H9 (cell line): Measurements from ENCODE around the gene TRIP10. TPM values are rescaled to one million over a fixed set of nuclear protein-coding genes. Genes with fewer than 3 reads are reported as not detected.

ENCODE experiments used
- DNase-seq: peaks from one replicate; pipeline ENCODE4 v3.0.0-alpha.2; 2017
- H2AFZ ChIP-seq: one replicate; pipeline ENCODE4 v1.6.1; 2013; ENCODE audit warnings: mild to moderate bottlenecking, low read length, control low read depth, moderate library complexity
- H2AK5ac ChIP-seq: 2 replicates; pipeline ENCODE4 v1.6.1; 2013; ENCODE audit warnings: low read length, control low read depth, mixed read lengths; ENCODE audit not compliant: insufficient read length
- H2BK120ac ChIP-seq: one replicate; pipeline ENCODE4 v1.6.1; 2013; ENCODE audit warnings: low read depth, mild to moderate bottlenecking, low read length, control low read depth, inconsistent platforms; ENCODE audit not compliant: poor library complexity, severe bottlenecking
- H2BK12ac ChIP-seq: 2 replicates; pipeline ENCODE4 v1.6.1; 2013; ENCODE audit warnings: low read length, control low read depth, mixed read lengths, low read depth; ENCODE audit not compliant: insufficient read length
- H2BK15ac ChIP-seq: 2 replicates; pipeline ENCODE4 v1.6.1; 2013; ENCODE audit warnings: low read depth, low read length, control low read depth
- H2BK20ac ChIP-seq: one replicate; pipeline ENCODE4 v1.6.1; 2013; ENCODE audit warnings: low read depth, mild to moderate bottlenecking, low read length, control low read depth, inconsistent platforms; ENCODE audit not compliant: poor library complexity, severe bottlenecking
- H2BK5ac ChIP-seq: 2 replicates; pipeline ENCODE4 v1.6.1; 2013; ENCODE audit warnings: low read length, control low read depth, mixed read lengths; ENCODE audit not compliant: insufficient read length
- H3K14ac ChIP-seq: 2 replicates; pipeline ENCODE4 v1.6.1; 2013; ENCODE audit warnings: low read length, control low read depth; ENCODE audit not compliant: insufficient read depth
- H3K18ac ChIP-seq: 2 replicates; pipeline ENCODE4 v1.6.1; 2013; ENCODE audit warnings: low read depth, mild to moderate bottlenecking, mixed read lengths, low read length, control low read depth; ENCODE audit not compliant: insufficient read length
- H3K23ac ChIP-seq: 2 replicates; pipeline ENCODE4 v1.6.1; 2013; ENCODE audit warnings: low read length, control low read depth, mixed read lengths, low read depth; ENCODE audit not compliant: insufficient read length
- H3K23me2 ChIP-seq: 2 replicates; pipeline ENCODE4 v1.6.1; 2013; ENCODE audit warnings: low read depth, mild to moderate bottlenecking, mixed read lengths, low read length, control low read depth; ENCODE audit not compliant: insufficient read length, poor library complexity, severe bottlenecking
- H3K27ac ChIP-seq: 2 replicates; pipeline ENCODE4 v1.5.1; 2013; ENCODE audit warnings: low read length, control low read depth, mixed read lengths, low read depth; ENCODE audit not compliant: insufficient read length
- H3K27me3 ChIP-seq: 2 replicates; pipeline ENCODE4 v1.6.1; 2013; ENCODE audit warnings: low read length, control low read depth, inconsistent platforms; ENCODE audit not compliant: insufficient read depth
- H3K4ac ChIP-seq: 2 replicates; pipeline ENCODE4 v1.6.1; 2013; ENCODE audit warnings: low read depth, mild to moderate bottlenecking, control low read depth, inconsistent platforms, low read length, moderate library complexity
- H3K4me1 ChIP-seq: 2 replicates; pipeline ENCODE4 v1.6.1; 2013; ENCODE audit warnings: low read length, control low read depth, inconsistent platforms; ENCODE audit not compliant: insufficient read depth
- H3K4me2 ChIP-seq: 2 replicates; pipeline ENCODE4 v1.6.1; 2013; ENCODE audit warnings: low read length, control low read depth, mixed read lengths; ENCODE audit not compliant: insufficient read length, insufficient read depth
- H3K56ac ChIP-seq: 2 replicates; pipeline ENCODE4 v1.6.1; 2013; ENCODE audit warnings: low read depth, mild to moderate bottlenecking, mixed read lengths, low read length, control low read depth; ENCODE audit not compliant: insufficient read length
- H3K79me1 ChIP-seq: 2 replicates; pipeline ENCODE4 v1.6.1; 2013; ENCODE audit warnings: low read depth, mild to moderate bottlenecking, moderate library complexity, low read length, control low read depth, inconsistent platforms; ENCODE audit not compliant: insufficient read depth, poor library complexity, severe bottlenecking
- H3K79me2 ChIP-seq: 2 replicates; pipeline ENCODE4 v1.6.1; 2013; ENCODE audit warnings: low read length, control low read depth, inconsistent platforms; ENCODE audit not compliant: insufficient read depth
- H3K9ac ChIP-seq: 2 replicates; pipeline ENCODE4 v1.6.1; 2013; ENCODE audit warnings: low read length, control low read depth, mixed read lengths; ENCODE audit not compliant: insufficient read length; ENCODE audit errors: extremely low read depth
- H3K9me3 ChIP-seq: one replicate; pipeline ENCODE4 v1.6.1; 2013; ENCODE audit warnings: low read depth, low read length, inconsistent platforms; ENCODE audit not compliant: control insufficient read depth
- H3T11ph ChIP-seq: one replicate; pipeline ENCODE4 v1.6.1; 2013; ENCODE audit warnings: mild to moderate bottlenecking, low read length, control low read depth, inconsistent platforms
- H4K20me1 ChIP-seq: one replicate; pipeline ENCODE4 v1.6.1; 2013; ENCODE audit not compliant: control insufficient read depth, insufficient read length, insufficient read depth
- H4K5ac ChIP-seq: 2 replicates; pipeline ENCODE4 v1.6.1; 2013; ENCODE audit warnings: low read depth, mild to moderate bottlenecking, mixed read lengths, low read length, control low read depth; ENCODE audit not compliant: insufficient read length
- H4K8ac ChIP-seq: replicated peaks from 2 replicates; pipeline ENCODE4 v1.6.1; 2013; ENCODE audit warnings: low read length, control low read depth, mixed read lengths, low read depth; ENCODE audit not compliant: insufficient read length
- H4K91ac ChIP-seq: 2 replicates; pipeline ENCODE4 v1.6.1; 2013; ENCODE audit warnings: low read depth, mild to moderate bottlenecking, moderate library complexity, mixed read lengths, low read length, control low read depth; ENCODE audit not compliant: insufficient read length
- H3K27ac Mint-ChIP-seq, 3 experiments: 2 replicates in 2 of 3; 3 replicates in 1 of 3; pipeline ENCODE4 v1.8.0; 2020 to 2021; ENCODE audit warnings: mixed read lengths in 3 of 3, mild to moderate bottlenecking in 1 of 3, moderate library complexity in 1 of 3
- H3K27me3 Mint-ChIP-seq: 2 replicates; pipeline ENCODE4 v1.8.0; 2021; ENCODE audit warnings: low read depth, mild to moderate bottlenecking, moderate library complexity, mixed read lengths
- H3K36me3 Mint-ChIP-seq, 3 experiments: 2 replicates in 2 of 3; 3 replicates in 1 of 3; pipeline ENCODE4 v1.8.0; 2020 to 2021; ENCODE audit warnings: low read depth in 3 of 3, mixed read lengths in 3 of 3; ENCODE audit not compliant: insufficient read depth in 1 of 3
- H3K4me1 Mint-ChIP-seq, 2 experiments: 2 replicates each; pipeline ENCODE4 v1.8.0; 2020; ENCODE audit warnings: mixed read lengths in 2 of 2
- H3K4me3 Mint-ChIP-seq, 2 experiments: 2 replicates in 1 of 2; 3 replicates in 1 of 2; pipeline ENCODE4 v1.8.0; 2020 to 2021; ENCODE audit warnings: mild to moderate bottlenecking in 2 of 2, mixed read lengths in 2 of 2, moderate library complexity in 1 of 2
- H3K9me3 Mint-ChIP-seq, 2 experiments: 2 replicates in 1 of 2; 3 replicates in 1 of 2; pipeline ENCODE4 v1.8.0; 2020; ENCODE audit warnings: mild to moderate bottlenecking in 2 of 2, mixed read lengths in 2 of 2, moderate library complexity in 1 of 2
- WGBS: extraction: QIAGEN DNeasy Blood & Tissue Kit; methylation state at CpG from one replicate; pipeline ENCODE4 v1.1.7; 2013; ENCODE audit warnings: missing lambda C conversion rate, low lambda C conversion rate, mixed read lengths; ENCODE audit not compliant: insufficient read length; ENCODE audit errors: extremely low coverage; 5-methylcytosine and 5-hydroxymethylcytosine counted together
- total RNA-seq: library from RNA; stranded (reverse); gene quantifications from 2 replicates; pipeline ENCODE4 v1.2.1, GENCODE V29; 2021
- TF ChIP-seq, protein P1 (sequence below): fragments of 200-600 bp; sonication (generic); conservative IDR thresholded peaks from 3 replicates; pipeline ENCODE4 v1.8.0; 2021; ENCODE audit warnings: antibody characterized with exemption, mild to moderate bottlenecking

The TRIP10 gene
- total RNA-seq, 1 experiment from 2014 or later: 56.4 TPM

GRCh38 chr19:6693681-6694080, 45.8 kb upstream of the TRIP10 start:
- Mint-ChIP-seq H3K9me3 (peaks cover under 1 to 64% of the 10 kb centered on the region in 2 experiments; a peak in 3 of 5 replicates), H3K4me1 (peaks cover 3% of the 10 kb centered on the region in 2 experiments; a peak in 1 of 4 replicates), H3K27ac (peak overlapping the region in 1 of 3 experiments; percentile 65; a peak in 1 of 7 replicates), H3K4me3 (no peak overlapping the region), H3K27me3 (no peaks in the 10 kb centered on the region; the same call in 1 of the 2 replicates), H3K36me3 (peaks cover 0 to 6% (median 0%) of the 10 kb centered on the region in 3 experiments; a peak in 5 of 7 replicates)
- Histone ChIP-seq H3K14ac (no peak overlapping the region), H2BK20ac (no peak overlapping the region), H4K91ac (no peak overlapping the region), H3K27me3 (no peaks in the 10 kb centered on the region; the same call in 1 of the 2 replicates), H3K9ac (no peak overlapping the region), H3K79me1 (no peaks in the 10 kb centered on the region), H3K9me3 (no peaks in the 10 kb centered on the region), H2BK12ac (no peak overlapping the region), H3K18ac (no peak overlapping the region), H3K79me2 (no peaks in the 10 kb centered on the region), H2AK5ac (no peak overlapping the region), H2BK120ac (no peak overlapping the region), H3K56ac (no peak overlapping the region), H2AFZ (no peak overlapping the region), H4K8ac (no peak overlapping the region), H3K4ac (no peak overlapping the region), H3K4me2 (no peak overlapping the region), H3K4me1 (no peaks in the 10 kb centered on the region), H3K27ac (no peak overlapping the region), H3K23me2 (no peaks in the 10 kb centered on the region), H4K5ac (no peak overlapping the region), H3K23ac (no peak overlapping the region), H4K20me1 (no peaks in the 10 kb centered on the region), H3T11ph (no peak overlapping the region), H2BK5ac (no peak overlapping the region), H2BK15ac (no peak overlapping the region)
- WGBS: no CpG with 5 or more reads among the region's 7 CpGs
- peak; percentile 65 for DNase-seq
- TF ChIP-seq, protein P1, sequence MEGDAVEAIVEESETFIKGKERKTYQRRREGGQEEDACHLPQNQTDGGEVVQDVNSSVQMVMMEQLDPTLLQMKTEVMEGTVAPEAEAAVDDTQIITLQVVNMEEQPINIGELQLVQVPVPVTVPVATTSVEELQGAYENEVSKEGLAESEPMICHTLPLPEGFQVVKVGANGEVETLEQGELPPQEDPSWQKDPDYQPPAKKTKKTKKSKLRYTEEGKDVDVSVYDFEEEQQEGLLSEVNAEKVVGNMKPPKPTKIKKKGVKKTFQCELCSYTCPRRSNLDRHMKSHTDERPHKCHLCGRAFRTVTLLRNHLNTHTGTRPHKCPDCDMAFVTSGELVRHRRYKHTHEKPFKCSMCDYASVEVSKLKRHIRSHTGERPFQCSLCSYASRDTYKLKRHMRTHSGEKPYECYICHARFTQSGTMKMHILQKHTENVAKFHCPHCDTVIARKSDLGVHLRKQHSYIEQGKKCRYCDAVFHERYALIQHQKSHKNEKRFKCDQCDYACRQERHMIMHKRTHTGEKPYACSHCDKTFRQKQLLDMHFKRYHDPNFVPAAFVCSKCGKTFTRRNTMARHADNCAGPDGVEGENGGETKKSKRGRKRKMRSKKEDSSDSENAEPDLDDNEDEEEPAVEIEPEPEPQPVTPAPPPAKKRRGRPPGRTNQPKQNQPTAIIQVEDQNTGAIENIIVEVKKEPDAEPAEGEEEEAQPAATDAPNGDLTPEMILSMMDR: no peak
